Measurements from ENCODE around the gene GPR55. TPM values are rescaled to one million over a fixed set of nuclear protein-coding genes. Genes with fewer than 3 reads are reported as not detected.

The GPR55 gene
- total and polyA plus RNA-seq, 2 of the 4 experiments (the other 2 are of a cell fraction) = 0.03 TPM; not detected in 1

GRCh38 chr2:230877116-230877758 is 47.8 kb downstream of the GPR55 start:
- Histone ChIP-seq H3K9me1 (ENCODE audit: insufficient read depth, low read length) (no peaks in the 10 kb centered on the region; the same call in 1 of the 2 replicates), H4K5ac (ENCODE audit: low read depth, low read length) (no peak overlapping the region), H3K56ac (ENCODE audit: extremely low read depth, insufficient read depth, low read length) (no peak overlapping the region), H2AK9ac (replicated peaks; ENCODE audit: low read depth, low read length, poor library complexity) (no peak overlapping the region), H2BK15ac (ENCODE audit: low read depth, low read length) (no peak overlapping the region), H3K36me3 (ENCODE audit: control insufficient read depth, insufficient read depth, low read length) (peaks cover 38% of the 10 kb centered on the region), H4K20me1 (ENCODE audit: insufficient read depth, low read length) (peaks cover 7% of the 10 kb centered on the region; the same call in 1 of the 2 replicates), H3K9ac (ENCODE audit: low read depth, low read length) (no peak overlapping the region), H4K91ac (ENCODE audit: insufficient read depth, low read depth, low read length) (no peak overlapping the region), H3K4me2 (ENCODE audit: low read depth, low read length) (no peak overlapping the region), H2AFZ (replicated peaks; ENCODE audit: low read length, poor library complexity) (no peak overlapping the region), H4K8ac (ENCODE audit: low read depth in 2 of 2, low read length in 2 of 2) (no peak overlapping the region), H3K4me1 (ENCODE audit: control insufficient read depth, insufficient read depth, low read length) (no peaks in the 10 kb centered on the region), H2BK20ac (ENCODE audit: low read depth, low read length) (no peak overlapping the region), H3K79me1 (ENCODE audit: low read depth in 1 of 2, low read length in 2 of 2) (no peaks in the 10 kb centered on the region; a peak in 1 of 4 replicates), H2AK5ac (ENCODE audit: low read depth, low read length) (no peak overlapping the region), H3K27me3 (ENCODE audit: control insufficient read depth, insufficient read depth, low read length) (no peaks in the 10 kb centered on the region), H3K23ac (ENCODE audit: low read depth, low read length) (no peak overlapping the region), H3K9me3 (ENCODE audit: control insufficient read depth, insufficient read depth, low read length) (no peaks in the 10 kb centered on the region), H2BK5ac (ENCODE audit: low read depth, low read length, poor library complexity, severe bottlenecking) (no peak overlapping the region), H3K27ac (ENCODE audit: insufficient read depth, low read length) (no peak overlapping the region), H3K4ac (ENCODE audit: low read depth, low read length) (no peak overlapping the region), H3K18ac (ENCODE audit: low read depth, low read length) (no peak overlapping the region), H2BK120ac (ENCODE audit: low read depth, low read length) (no peak overlapping the region), H3K4me3 (ENCODE audit: insufficient read depth, low read depth, low read length) (no peak overlapping the region), H3K14ac (replicated peaks; ENCODE audit: low read depth, low read length) (no peak overlapping the region)
- intact Hi-C loops (cut with micrococcal nuclease) = no loop called here
- in situ Hi-C loops (cut with MboI; ENCODE audit: low sequenced_read_pairs) = no loop called here
- dilution Hi-C loops (cut with HindIII; ENCODE audit: low sequenced_read_pairs, unreplicated experiment) = no loop called here
- DNase-seq = no peak
- ChIA-PET POLR2A (ENCODE audit: unreplicated experiment) (no interaction called here), CTCF (no interaction called here)
- ATAC-seq (ENCODE audit: low read depth) = no peak
- no peak for TF ChIP-seq FOS (IDR thresholded peaks at IDR 0.05; ENCODE audit: low read depth, low read length)
- TF ChIP-seq, protein P1, sequence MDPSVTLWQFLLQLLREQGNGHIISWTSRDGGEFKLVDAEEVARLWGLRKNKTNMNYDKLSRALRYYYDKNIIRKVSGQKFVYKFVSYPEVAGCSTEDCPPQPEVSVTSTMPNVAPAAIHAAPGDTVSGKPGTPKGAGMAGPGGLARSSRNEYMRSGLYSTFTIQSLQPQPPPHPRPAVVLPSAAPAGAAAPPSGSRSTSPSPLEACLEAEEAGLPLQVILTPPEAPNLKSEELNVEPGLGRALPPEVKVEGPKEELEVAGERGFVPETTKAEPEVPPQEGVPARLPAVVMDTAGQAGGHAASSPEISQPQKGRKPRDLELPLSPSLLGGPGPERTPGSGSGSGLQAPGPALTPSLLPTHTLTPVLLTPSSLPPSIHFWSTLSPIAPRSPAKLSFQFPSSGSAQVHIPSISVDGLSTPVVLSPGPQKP (IDR thresholded peaks at IDR 0.05; ENCODE audit: borderline replicate concordance, low read depth, low read length) = no peak
- BruUV-seq (replicated peaks) = no TSS peak
- WGBS, 2 experiments (ENCODE audit: extremely low coverage in 2 of 2, insufficient read length in 1 of 2) = 89% methylated on average over 11 of the region's 27 CpGs; no CpG with 5 or more reads in 1 of the 2 experiments

All from IMR-90 (cell line).